IMR-90 (cell line): ENCODE data around the gene C10orf67. TPM values are rescaled to one million over a fixed set of nuclear protein-coding genes. Genes with fewer than 3 reads are reported as not detected.
A peak's percentile ranks its signal among the peaks of the same experiment; 100 is the strongest.

Source experiments
- ATAC-seq: fragments of 200-7000 bp; cut with Tn5 transposase; 2 replicates; pipeline ENCODE4 v1.9.1; 2020; ENCODE audit warnings: low read depth, mild to moderate bottlenecking, moderate library complexity
- BruUV-seq: library from RNA; stranded (reverse); fragments of 400-500 nt; replicated peaks from 2 replicates; lab custom pipeline; 2021; lab: Mats Ljungman, UMichigan
- CTCF ChIA-PET: fragments of 300-600 bp; formaldehyde crosslinking; extraction: SDS; loops from one replicate; lab custom pipeline; 2021; ENCODE audit warnings: antibody characterized with exemption; lab: Yijun Ruan, JAX
- POLR2A ChIA-PET: fragments of 300-600 bp; sonication (Branson Sonifier 250); formaldehyde crosslinking; loops from one replicate; lab custom pipeline; 2022; ENCODE audit warnings: antibody characterized with exemption; ENCODE audit not compliant: unreplicated experiment; lab: Charles Lee
- DNase-seq: peaks from one replicate; pipeline ENCODE4 v3.0.0; 2013
- H2AFZ ChIP-seq: replicated peaks from 2 replicates; pipeline ENCODE3; 2013; ENCODE audit warnings: low read length, mild to moderate bottlenecking; ENCODE audit not compliant: poor library complexity
- H2AK5ac ChIP-seq: 2 replicates; pipeline ENCODE4 v1.6.1; 2013; ENCODE audit warnings: low read depth, low read length, inconsistent platforms
- H2AK9ac ChIP-seq: replicated peaks from 2 replicates; pipeline ENCODE3; 2013; ENCODE audit warnings: mild to moderate bottlenecking, low read depth, low read length, moderate library complexity; ENCODE audit not compliant: poor library complexity
- H2BK120ac ChIP-seq: 2 replicates; pipeline ENCODE4 v1.6.1; 2013; ENCODE audit warnings: low read depth, low read length, inconsistent platforms
- H2BK15ac ChIP-seq: 3 replicates; pipeline ENCODE4 v1.6.1; 2013; ENCODE audit warnings: low read depth, low read length, inconsistent platforms
- H2BK20ac ChIP-seq: 2 replicates; pipeline ENCODE4 v1.6.1; 2013; ENCODE audit warnings: low read depth, mild to moderate bottlenecking, inconsistent platforms, low read length, moderate library complexity
- H2BK5ac ChIP-seq: 2 replicates; pipeline ENCODE4 v1.6.1; 2013; ENCODE audit warnings: mild to moderate bottlenecking, low read depth, low read length, inconsistent platforms; ENCODE audit not compliant: poor library complexity, severe bottlenecking
- H3K14ac ChIP-seq: replicated peaks from 2 replicates; pipeline ENCODE4 v1.6.1; 2013; ENCODE audit warnings: low read depth, low read length, inconsistent platforms
- H3K18ac ChIP-seq: 2 replicates; pipeline ENCODE4 v1.6.1; 2013; ENCODE audit warnings: low read depth, low read length, control low read depth
- H3K23ac ChIP-seq: 2 replicates; pipeline ENCODE4 v1.6.1; 2013; ENCODE audit warnings: low read depth, low read length, inconsistent platforms
- H3K27ac ChIP-seq: 2 replicates; pipeline ENCODE4 v1.5.1; 2013; ENCODE audit warnings: mild to moderate bottlenecking, control low read depth, low read length; ENCODE audit not compliant: insufficient read depth
- H3K27me3 ChIP-seq: 2 replicates; pipeline ENCODE4 v1.6.1; 2013; ENCODE audit warnings: low read length; ENCODE audit not compliant: control insufficient read depth, insufficient read depth
- H3K36me3 ChIP-seq: 2 replicates; pipeline ENCODE4 v1.6.1; 2013; ENCODE audit warnings: low read length, mixed read lengths; ENCODE audit not compliant: control insufficient read depth, insufficient read depth
- H3K4ac ChIP-seq: 2 replicates; pipeline ENCODE4 v1.6.1; 2013; ENCODE audit warnings: low read depth, low read length, inconsistent platforms
- H3K4me1 ChIP-seq: 2 replicates; pipeline ENCODE4 v1.6.1; 2013; ENCODE audit warnings: low read length, mixed read lengths; ENCODE audit not compliant: control insufficient read depth, insufficient read depth
- H3K4me2 ChIP-seq: 2 replicates; pipeline ENCODE4 v1.6.1; 2013; ENCODE audit warnings: low read depth, mild to moderate bottlenecking, control low read depth, low read length, moderate library complexity
- H3K4me3 ChIP-seq: 2 replicates; pipeline ENCODE4 v1.5.1; 2013; ENCODE audit warnings: low read depth, mild to moderate bottlenecking, control low read depth, low read length, moderate library complexity; ENCODE audit not compliant: insufficient read depth
- H3K56ac ChIP-seq: 2 replicates; pipeline ENCODE4 v1.6.1; 2013; ENCODE audit warnings: low read length, inconsistent platforms; ENCODE audit not compliant: insufficient read depth; ENCODE audit errors: extremely low read depth
- H3K79me1 ChIP-seq, 2 experiments: 2 replicates each; pipeline ENCODE4 v1.6.1; 2013; ENCODE audit warnings: low read length in 2 of 2, inconsistent platforms in 1 of 2, low read depth in 1 of 2
- H3K9ac ChIP-seq: 2 replicates; pipeline ENCODE4 v1.6.1; 2013; ENCODE audit warnings: low read depth, low read length, control low read depth
- H3K9me1 ChIP-seq: 2 replicates; pipeline ENCODE4 v1.6.1; 2013; ENCODE audit warnings: low read length, inconsistent platforms; ENCODE audit not compliant: insufficient read depth
- H3K9me3 ChIP-seq: 2 replicates; pipeline ENCODE4 v1.6.1; 2013; ENCODE audit warnings: low read length; ENCODE audit not compliant: control insufficient read depth, insufficient read depth
- H4K20me1 ChIP-seq: 2 replicates; pipeline ENCODE4 v1.6.1; 2013; ENCODE audit warnings: low read length, inconsistent platforms; ENCODE audit not compliant: insufficient read depth
- H4K5ac ChIP-seq: 2 replicates; pipeline ENCODE4 v1.6.1; 2013; ENCODE audit warnings: mild to moderate bottlenecking, low read depth, low read length, control low read depth
- H4K8ac ChIP-seq, 2 experiments: 2 replicates each; pipeline ENCODE4 v1.6.1; 2013; ENCODE audit warnings: low read depth in 2 of 2, low read length in 2 of 2, control low read depth in 1 of 2, inconsistent platforms in 1 of 2
- H4K91ac ChIP-seq: 2 replicates; pipeline ENCODE4 v1.6.1; 2013; ENCODE audit warnings: low read depth, low read length, inconsistent platforms; ENCODE audit not compliant: insufficient read depth
- BHLHE40 ChIP-seq: fragments of 150-350 bp; IDR thresholded peaks from 2 replicates; pipeline ENCODE4 v1.6.1; 2016; ENCODE audit warnings: mild to moderate bottlenecking, low read depth, low read length
- CEBPB ChIP-seq: IDR thresholded peaks from 2 replicates; pipeline ENCODE4 v1.6.1; 2012; ENCODE audit warnings: low read depth, low read length, improper control_type of control experiment
- CHD1 ChIP-seq: IDR thresholded peaks from 2 replicates; pipeline ENCODE4 v1.6.1; 2012; ENCODE audit warnings: low read depth, low read length, improper control_type of control experiment
- CTCF ChIP-seq: conservative IDR thresholded peaks from 2 replicates; pipeline ENCODE4 v1.5.1; 2012; ENCODE audit warnings: mild to moderate bottlenecking, low read depth, low read length, improper control_type of control experiment
- ELK1 ChIP-seq: fragments of 150-350 bp; IDR thresholded peaks from 2 replicates; pipeline ENCODE4 v1.6.1; 2016; ENCODE audit warnings: low read depth, mild to moderate bottlenecking, low read length, moderate library complexity, borderline replicate concordance
- FOS ChIP-seq: fragments of 150-350 bp; IDR thresholded peaks from 2 replicates; pipeline ENCODE4 v1.6.1; 2016; ENCODE audit warnings: low read depth, low read length
- MAFK ChIP-seq: IDR thresholded peaks from 2 replicates; pipeline ENCODE4 v1.6.1; 2012; ENCODE audit warnings: low read depth, low read length, improper control_type of control experiment
- MAZ ChIP-seq: IDR thresholded peaks from 2 replicates; pipeline ENCODE4 v1.6.1; 2012; ENCODE audit warnings: low read depth, mild to moderate bottlenecking, low read length, improper control_type of control experiment, moderate library complexity, borderline replicate concordance
- MXI1 ChIP-seq: IDR thresholded peaks from 2 replicates; pipeline ENCODE4 v1.6.1; 2012; ENCODE audit warnings: low read depth, mild to moderate bottlenecking, low read length, moderate library complexity, borderline replicate concordance
- NFE2L2 ChIP-seq: fragments of 150-350 bp; IDR thresholded peaks from 2 replicates; pipeline ENCODE4 v1.6.1; 2016; ENCODE audit warnings: low read depth, mild to moderate bottlenecking, low read length
- POLR2A ChIP-seq: IDR thresholded peaks from 2 replicates; pipeline ENCODE4 v1.6.1; 2012; ENCODE audit warnings: mild to moderate bottlenecking, low read depth, low read length
- RAD21 ChIP-seq: IDR thresholded peaks from 2 replicates; pipeline ENCODE4 v1.6.1; 2012; ENCODE audit warnings: low read length, improper control_type of control experiment
- RCOR1 ChIP-seq: IDR thresholded peaks from 2 replicates; pipeline ENCODE4 v1.6.1; 2012; ENCODE audit warnings: mild to moderate bottlenecking, low read length, improper control_type of control experiment; ENCODE audit not compliant: insufficient replicate concordance
- RFX5 ChIP-seq: IDR thresholded peaks from 2 replicates; pipeline ENCODE4 v1.8.0; 2012; ENCODE audit warnings: low read depth, mild to moderate bottlenecking, low read length, moderate library complexity
- USF2 ChIP-seq: fragments of 150-350 bp; IDR thresholded peaks from 2 replicates; pipeline ENCODE4 v1.6.1; 2017; ENCODE audit warnings: mild to moderate bottlenecking, antibody characterized with exemption, low read length, low read depth
- WGBS, 2 experiments: methylation state at CpG; one replicate each; pipeline versions ENCODE4 v1.1.5 to v1.1.7; 2013; ENCODE audit warnings: missing lambda C conversion rate in 2 of 2; ENCODE audit not compliant: insufficient read length in 1 of 2; ENCODE audit errors: extremely low coverage in 2 of 2; 5-methylcytosine and 5-hydroxymethylcytosine counted together
- dilution Hi-C: fragments of 300-500 bp; cut with HindIII; formaldehyde crosslinking; loops from one replicate; pipeline ENCODE4 v1.14.3; 2018; ENCODE audit warnings: low sequenced_read_pairs; ENCODE audit not compliant: unreplicated experiment
- in situ Hi-C: fragments of 300-500 bp; cut with MboI; formaldehyde crosslinking; loops from 3 replicates; pipeline ENCODE4 v1.14.3; 2019; ENCODE audit warnings: low sequenced_read_pairs, inconsistent platforms, mixed read lengths
- intact Hi-C: fragments of 100-400 bp; cut with micrococcal nuclease; formaldehyde crosslinking; loops from 2 replicates; pipeline ENCODE4 v1.10.0; 2022
- polyA plus RNA-seq, 3 experiments: library from polyadenylated mRNA; depleted of rRNA; stranded (reverse); fragments of >200 nt; gene quantifications; 2 replicates each; pipeline ENCODE4 v1.2.3, GENCODE V29; 2012; ENCODE audit warnings: low replicate concordance in 1 of 3
- total RNA-seq: library from RNA; depleted of rRNA; stranded (reverse); fragments of >200 nt; gene quantifications from 2 replicates; pipeline ENCODE4 v1.2.3, GENCODE V29; 2012

C10orf67 gene
- total and polyA plus RNA-seq, 2 of the 4 experiments (the other 2 are of a cell fraction) = 0.15 to 0.18 TPM

- Histone ChIP-seq H4K5ac (no peak overlapping the region), H3K23ac (no peak overlapping the region), H3K27me3 (peaks cover 7% of the 10 kb centered on the region; the same call in 1 of the 2 replicates), H3K9me3 (peaks cover 4% of the 10 kb centered on the region; the same call in 1 of the 2 replicates), H2BK15ac (no peak overlapping the region), H2AK9ac (no peak overlapping the region), H3K9ac (no peak overlapping the region), H2AK5ac (no peak overlapping the region), H2AFZ (peak overlapping the region; percentile 18), H4K91ac (no peak overlapping the region), H3K14ac (no peak overlapping the region), H4K8ac (no peak overlapping the region), H3K36me3 (no peaks in the 10 kb centered on the region), H3K4me1 (peaks cover 6% of the 10 kb centered on the region; the same call in 1 of the 2 replicates), H3K79me1 (no peaks in the 10 kb centered on the region), H3K9me1 (no peaks in the 10 kb centered on the region), H2BK20ac (no peak overlapping the region), H3K18ac (no peak overlapping the region), H3K4me3 (no peak overlapping the region), H3K56ac (no peak overlapping the region), H3K4me2 (no peak overlapping the region), H4K20me1 (no peaks in the 10 kb centered on the region), H2BK5ac (no peak overlapping the region), H3K27ac (no peak overlapping the region), H3K4ac (no peak overlapping the region), H2BK120ac (no peak overlapping the region)
- in situ Hi-C loops = loop anchor here (5.0 to 25.0 kb wide), 3 partner anchors 212 to 1192 kb away; no protein-coding TSS in a partner anchor
- intact Hi-C loops = no loop called here
- CTCF ChIA-PET = no interaction called here
- ATAC-seq (no peak), DNase-seq (no peak)
- POLR2A ChIA-PET = no interaction called here
- 20% methylated on average over 1 of the region's 4 CpGs; no CpG with 5 or more reads in 1 of the 2 experiments for WGBS, 2 experiments
- no TSS peak for BruUV-seq
- dilution Hi-C loops = no loop called here
- no peak for TF ChIP-seq ELK1
- TF ChIP-seq NFE2L2 = no peak
- no peak for TF ChIP-seq FOS
- TF ChIP-seq BHLHE40 = no peak
- no peak for TF ChIP-seq CEBPB
- TF ChIP-seq MXI1 = no peak
- TF ChIP-seq RFX5 = no peak
- no peak for TF ChIP-seq CTCF
- TF ChIP-seq POLR2A = no peak
- no peak for TF ChIP-seq USF2
- TF ChIP-seq MAFK = no peak
- TF ChIP-seq RCOR1 = no peak
- TF ChIP-seq MAZ = no peak
- TF ChIP-seq CHD1 = no peak
- no peak for TF ChIP-seq RAD21
These were observed 24.8 kb downstream of the C10orf67 start for GRCh38 chr10:23319835-23320234.
